HG03432 (cell line): ENCODE data around the gene ADCY2.
A peak's percentile ranks its signal among the peaks of the same experiment; 100 is the strongest.

ENCODE experiments used
- ATAC-seq: cut with Tn5 transposase; IDR thresholded peaks from one replicate; pipeline ENCODE4 v1.9.1; 2021; ENCODE audit warnings: mild to moderate bottlenecking, moderate library complexity; ENCODE audit not compliant: unreplicated experiment

The ADCY2 gene

DNA sequence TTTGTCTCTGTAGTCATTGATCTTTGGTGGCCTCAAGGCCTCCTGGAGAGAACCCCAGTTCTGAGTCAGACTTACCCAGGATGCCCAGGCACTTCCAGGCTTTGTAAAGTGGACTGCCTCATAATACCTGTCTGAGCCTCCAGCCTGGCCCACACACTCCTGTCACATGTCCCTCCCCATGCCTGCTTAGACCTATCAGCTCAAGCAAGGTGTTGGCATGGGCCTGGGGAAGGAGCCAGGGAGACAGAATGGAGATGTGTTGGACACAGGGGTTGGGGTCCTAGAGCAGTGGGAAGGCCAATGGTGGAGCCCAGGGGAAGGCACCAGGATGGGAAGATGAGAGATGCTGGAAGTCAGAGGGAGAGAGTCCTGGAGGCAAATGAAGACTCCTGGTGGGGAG is 318.8 kb downstream of the ADCY2 start:
- no peak for ATAC-seq

DNA sequence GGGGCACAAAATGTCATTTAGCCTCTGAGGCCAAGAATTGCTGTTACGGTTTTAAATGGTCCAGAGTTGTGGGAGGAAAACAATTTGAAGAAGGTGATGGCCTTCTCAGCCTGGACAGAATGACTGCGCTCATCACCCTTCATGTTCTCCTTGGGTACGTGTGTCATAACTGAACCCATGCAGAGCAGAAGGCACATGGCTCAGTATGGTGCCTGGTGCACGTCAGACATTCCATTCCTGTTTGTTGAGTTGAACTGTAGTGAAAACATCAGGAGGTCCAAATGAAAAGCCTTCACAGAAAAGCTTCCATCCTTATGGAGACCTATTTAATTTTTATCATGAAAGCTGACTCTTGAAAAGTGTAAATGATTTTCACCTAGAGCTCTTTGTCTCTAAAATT is 321.8 kb downstream of the ADCY2 start:
- no peak for ATAC-seq

DNA sequence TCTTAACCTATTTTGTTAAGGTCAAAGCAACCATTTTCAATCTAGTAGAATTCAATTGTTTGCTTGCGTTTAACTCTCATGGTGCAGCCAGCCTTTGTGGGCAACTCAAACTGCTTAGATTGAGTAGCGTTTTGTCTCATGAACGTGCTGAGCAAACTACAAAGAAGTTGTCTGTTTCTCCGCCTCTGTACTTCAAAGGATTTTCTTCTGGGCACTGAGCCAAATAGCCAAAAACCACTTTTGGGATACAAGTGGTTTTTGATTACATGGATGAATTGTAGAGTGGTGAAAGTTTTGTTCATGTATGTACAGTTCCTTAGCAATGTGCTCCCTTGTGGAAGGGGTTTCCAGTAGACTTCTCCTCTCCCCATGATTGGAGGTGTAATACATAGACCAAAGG is 332.1 kb downstream of the ADCY2 start:
- no peak for ATAC-seq

DNA sequence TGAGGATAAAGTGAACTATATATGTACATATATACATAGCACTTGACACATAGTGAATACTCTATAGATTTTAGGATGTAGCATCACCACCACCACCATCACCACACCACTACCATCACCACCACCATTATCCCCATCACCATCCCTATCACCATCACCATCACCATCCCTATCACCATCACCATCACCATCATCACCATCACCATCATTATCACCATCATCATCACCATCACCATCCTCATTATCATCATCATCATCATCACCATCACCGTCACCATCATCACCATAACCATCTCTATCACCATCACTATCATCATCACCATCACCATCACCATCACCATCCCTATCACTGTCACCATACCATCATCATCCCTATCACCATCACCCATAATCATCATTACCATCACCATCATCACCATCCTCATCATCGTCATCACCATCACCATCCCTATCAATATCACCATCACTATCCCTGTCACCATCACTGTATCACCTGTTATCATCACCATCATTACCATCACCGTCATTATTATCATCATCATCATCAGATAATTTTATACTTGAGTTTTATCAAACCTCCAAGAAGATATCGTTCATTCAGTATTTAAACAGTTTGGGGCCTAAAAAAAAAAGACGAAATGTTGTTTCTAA is 345.6 kb downstream of the ADCY2 start:
- ATAC-seq: no peak

DNA sequence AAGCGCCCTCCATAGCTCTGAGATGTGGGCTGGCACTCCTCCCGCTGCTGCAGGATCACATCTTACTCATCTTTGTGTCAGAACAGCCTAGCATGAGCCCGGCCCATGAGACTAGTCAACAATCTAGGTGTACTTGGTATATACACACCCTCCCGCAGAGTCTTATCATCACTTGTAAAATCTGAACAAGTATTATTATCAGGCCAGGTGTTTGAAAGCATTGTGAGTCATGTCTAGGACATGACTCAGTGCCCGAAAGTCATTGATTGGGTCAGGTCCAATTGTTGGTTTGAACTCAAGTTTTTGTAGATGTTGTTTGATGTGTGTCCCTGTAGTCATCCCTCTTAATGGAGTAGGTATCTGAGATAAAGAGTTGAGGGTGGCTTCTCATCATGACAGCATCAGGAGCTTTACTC is 346.3 kb downstream of the ADCY2 start:
- no peak for ATAC-seq

DNA sequence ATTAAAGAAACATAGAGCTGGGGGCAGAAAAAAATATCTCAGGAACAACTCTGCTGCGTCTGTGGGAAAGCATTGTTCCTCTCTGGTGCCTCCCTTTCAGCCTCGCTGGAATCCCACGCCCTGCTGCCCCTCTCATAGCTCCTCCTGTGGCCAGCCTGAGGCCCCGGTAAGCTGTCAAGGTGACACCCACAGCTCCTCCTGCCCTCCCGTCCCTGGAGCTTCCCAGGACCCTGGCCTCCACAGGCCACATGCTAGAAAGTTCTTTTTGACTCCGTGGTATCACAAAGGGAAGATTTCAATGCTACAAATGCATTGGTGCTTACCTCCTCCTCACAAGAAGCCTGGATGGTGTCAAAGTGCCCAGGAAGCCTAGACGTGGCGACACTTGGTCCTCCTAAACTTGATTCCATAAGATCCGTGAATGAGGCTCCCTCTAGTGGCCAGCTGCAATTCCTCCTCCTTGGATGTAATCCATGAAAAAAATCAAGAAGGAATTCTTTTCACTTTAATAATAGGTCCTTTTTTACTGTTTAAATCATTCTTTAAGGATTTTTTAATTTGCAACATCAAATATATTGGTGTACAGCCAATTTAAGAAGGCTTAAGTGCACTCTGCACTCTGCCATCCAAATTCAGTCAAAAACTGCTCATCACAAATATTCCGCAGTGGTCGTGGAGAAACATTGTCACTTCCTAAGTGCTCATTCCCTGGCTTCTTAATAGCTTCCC is 350.1 kb downstream of the ADCY2 start:
- ATAC-seq: peak; percentile 47

DNA sequence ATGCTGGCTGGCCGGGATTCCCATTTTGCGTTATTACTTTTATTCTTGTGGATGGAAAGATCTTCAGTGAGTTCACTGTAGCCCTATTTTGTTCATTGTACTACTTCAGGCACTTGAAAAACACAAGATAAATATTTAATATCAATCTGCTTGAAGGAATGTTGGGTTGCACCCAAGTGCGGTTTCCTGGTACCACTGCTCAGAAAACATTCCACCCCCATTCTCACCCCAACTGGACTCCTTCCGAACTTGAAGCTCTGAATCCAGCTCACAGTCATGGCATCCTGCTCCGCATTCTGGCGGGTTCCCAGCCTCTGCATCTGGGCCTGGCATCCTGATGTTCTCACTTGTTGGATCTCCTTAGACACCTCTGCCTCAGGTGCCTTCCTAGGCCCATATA is 351.8 kb downstream of the ADCY2 start:
- no peak for ATAC-seq

DNA sequence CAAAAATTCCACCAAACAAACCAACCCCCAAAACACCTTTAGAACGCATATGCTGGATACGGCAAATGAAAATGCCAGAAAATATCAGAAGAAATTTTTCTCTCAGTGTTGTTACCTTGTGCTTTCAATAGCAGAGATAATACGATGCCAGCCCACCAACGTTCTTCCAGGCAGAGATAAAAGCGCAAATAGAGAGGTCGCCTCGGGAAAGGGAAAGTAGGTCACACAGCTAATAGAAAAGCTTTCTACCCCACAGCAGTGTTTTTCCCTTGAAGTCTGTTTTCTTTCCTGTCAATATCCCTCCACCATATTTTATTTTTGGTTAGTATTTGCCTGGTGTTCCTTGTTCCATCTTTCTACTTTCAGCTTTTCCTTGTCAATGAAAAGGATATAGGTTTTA is 353.7 kb downstream of the ADCY2 start:
- no peak for ATAC-seq

DNA sequence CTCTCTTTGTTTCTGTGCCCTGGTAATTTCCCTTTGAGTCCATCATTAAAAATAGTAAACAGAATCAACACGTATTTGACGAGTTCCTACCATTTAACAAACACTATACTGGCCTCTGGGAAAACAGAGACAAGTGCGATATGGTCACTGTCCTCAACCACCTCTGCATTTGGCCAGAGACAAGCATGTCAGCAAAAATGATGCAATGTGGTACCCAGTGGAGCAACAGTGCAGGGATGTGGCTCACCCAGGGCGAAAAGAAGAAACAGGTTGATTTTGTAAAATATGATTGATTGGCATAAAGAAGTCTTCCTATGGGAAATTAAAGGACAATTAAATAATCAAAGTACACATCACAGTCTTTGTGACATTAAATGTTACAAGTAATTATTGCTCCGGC is 355.9 kb downstream of the ADCY2 start:
- no peak for ATAC-seq

DNA sequence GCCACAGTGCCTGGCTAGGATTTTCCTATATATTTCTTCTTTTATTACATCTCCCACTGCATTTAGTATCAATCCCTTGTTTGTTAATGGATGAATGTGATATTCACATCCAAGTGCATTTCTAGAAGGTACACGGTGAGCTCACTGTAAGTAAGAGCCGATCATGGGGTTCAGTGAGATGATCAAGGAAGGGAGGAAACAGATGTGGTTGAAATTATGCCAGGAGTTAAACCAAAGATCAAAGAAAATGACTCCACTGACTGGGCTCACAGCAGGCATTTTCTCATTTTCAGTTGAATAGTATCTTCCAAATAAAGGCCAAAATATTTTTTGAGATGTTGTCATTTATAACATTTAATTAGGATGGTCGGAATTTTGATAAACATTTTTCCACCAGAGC is 357.2 kb downstream of the ADCY2 start:
- no peak for ATAC-seq

DNA sequence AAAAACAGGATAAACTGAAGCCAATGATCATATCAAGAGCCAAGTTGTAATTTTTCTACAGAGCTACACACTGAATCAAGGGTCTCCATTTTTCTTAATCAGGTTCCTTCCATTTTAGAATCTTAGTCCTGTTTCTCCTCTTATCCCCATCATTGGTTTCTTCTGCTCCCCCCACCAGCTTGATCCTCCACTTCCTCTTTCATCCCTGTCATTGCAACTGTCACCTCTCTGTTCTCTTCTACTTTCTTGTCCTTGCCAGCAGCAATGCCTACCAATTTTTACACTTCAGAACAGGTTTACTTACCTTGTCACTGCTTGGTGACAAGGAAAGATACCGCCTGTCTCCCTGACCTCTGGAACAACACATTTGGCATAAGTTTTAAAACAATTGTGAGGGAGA is 357.7 kb downstream of the ADCY2 start:
- ATAC-seq: no peak

DNA sequence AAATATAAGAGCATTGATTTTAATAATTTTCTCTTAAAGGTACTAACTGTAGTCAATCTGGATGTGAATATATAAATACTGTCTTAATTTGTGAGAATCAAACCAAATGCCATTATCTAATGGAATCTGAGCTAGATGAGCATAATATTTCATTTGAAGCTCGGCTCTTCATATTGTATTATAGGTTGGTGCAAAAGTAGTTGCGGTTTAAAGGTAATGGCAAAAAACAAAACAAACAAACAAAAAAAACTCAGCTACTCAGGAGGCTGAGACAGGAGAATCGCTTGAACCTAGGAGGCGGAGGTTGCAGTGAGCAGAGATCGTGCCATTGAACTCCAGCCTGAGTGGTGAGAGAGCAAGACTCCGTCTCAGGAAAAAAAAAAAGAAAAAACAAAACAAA is 358.6 kb downstream of the ADCY2 start:
- no peak for ATAC-seq

DNA sequence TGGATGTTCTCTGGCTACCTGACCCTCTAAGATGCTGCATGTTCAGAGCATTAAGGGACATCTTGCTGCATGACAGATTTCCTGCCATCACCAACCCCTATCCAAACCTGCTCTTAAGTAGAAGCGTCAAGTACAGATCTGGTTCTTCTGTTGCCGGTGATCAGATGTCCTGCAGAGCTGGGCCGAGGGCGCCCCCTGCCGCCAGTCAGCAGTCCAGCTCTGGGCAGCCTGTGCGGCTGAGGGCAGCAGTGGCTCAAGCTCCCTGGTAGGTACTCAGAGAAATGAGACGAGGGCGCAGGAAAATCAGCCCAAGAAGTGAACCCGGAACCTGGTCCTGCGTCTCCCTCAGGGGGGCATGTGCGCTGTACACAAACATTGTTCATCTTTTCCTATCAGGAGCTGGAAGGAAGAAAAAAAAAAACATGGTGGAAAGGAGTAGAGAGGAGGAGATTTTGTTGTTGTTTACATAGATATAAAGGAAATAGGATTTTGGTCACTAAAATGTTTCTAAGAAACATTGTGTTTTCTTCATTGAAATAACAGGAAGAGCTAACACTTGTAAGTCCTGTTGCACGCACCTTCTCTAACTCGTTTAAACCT is 359.2 kb downstream of the ADCY2 start:
- peak; percentile 88 for ATAC-seq

DNA sequence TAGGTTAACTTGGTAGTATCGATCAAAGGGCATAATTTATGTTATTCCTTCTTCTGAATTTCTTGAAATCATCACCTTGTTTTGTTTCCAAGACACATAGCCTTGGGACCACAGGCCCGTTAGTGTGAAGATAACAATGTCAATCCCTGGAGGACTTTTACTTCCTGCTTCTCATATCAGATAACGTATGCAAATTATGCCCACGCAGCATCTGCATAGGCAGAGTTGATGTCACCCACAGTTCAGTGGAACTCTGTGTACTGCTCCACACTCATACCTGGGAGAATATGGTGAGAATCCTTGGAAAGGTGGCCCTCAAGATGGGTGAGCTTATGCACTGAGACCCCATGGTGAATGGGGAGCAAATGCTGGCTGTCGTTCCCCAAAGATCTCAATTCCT is 360.0 kb downstream of the ADCY2 start:
- ATAC-seq: no peak

DNA sequence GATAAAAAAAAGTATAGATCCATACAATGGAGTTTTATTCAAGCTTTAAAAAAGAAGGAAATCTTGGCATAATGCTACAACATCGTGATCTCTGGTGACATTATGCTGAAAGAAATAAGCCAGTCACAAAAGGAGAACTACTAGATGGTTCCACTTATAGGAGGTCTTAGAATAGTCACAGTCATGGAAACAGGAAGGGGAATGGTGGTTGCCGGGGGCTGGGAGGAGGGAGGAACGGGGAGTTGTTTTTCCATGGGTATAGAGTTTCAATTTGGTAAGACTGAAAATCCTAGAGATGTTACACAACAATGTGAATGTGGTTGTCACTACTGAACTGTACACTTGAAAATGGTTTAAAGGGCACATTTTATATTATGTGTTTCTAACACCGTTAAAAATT is 360.5 kb downstream of the ADCY2 start:
- no peak for ATAC-seq

DNA sequence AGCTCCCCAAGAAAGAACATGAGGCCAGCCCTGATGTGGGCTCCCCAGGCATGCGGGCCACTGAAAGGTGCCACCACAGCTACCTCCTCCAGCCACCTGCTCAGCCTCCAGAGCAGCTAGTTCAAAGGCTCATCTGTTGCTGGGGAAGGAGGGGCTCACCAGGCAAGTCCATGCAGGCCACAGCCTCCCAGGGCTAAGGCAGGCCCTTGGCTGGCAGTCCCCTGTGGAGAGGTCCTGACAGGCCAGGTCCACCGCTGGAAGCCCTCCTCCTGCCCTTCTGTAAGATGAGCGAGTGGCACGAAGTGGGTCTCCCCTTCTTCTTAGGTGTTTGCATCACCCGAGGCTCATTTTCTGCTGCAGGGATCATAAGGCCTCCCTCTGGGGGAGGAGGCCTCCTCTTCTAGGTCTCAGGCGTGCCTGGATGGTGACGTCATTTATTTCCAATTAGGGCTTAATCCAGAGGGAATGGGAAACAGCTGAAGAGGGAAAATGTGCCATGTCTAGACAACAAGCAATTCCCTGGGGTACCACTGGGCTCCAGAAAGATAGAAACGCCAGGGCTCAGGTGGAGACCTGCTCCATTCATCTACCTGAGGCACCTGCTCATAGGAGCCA is 363.4 kb downstream of the ADCY2 start:
- ATAC-seq: no peak

DNA sequence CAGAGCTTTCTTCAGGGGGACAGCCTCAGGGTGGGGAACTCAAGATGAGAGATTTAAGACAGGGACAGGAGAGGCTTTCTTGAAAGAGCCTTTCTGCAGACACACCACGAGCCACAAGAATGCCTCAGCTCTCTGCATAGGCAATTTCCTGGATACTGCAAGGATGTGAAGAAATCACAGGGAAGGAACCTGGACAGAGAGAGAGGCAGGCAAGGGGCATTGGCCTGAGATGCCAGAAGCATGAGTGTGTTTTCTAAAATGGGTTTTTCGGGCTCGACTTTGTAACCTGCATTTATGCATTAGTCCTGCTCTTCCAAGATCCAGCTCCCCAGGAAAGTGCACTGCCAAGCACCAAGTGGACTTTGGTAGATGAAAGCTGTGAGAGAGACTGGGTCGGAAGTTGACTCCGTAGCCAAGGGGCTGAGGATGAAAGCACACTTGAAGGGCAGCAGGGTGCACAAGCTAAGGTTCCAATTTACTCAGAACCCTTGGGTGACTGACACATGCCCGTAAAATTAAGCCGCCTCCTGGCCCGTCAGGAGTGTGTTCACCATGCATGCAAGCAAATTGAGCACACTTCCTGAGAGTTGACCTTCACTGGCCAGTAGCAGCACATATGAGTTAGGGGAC is 364.1 kb downstream of the ADCY2 start:
- no peak for ATAC-seq

DNA sequence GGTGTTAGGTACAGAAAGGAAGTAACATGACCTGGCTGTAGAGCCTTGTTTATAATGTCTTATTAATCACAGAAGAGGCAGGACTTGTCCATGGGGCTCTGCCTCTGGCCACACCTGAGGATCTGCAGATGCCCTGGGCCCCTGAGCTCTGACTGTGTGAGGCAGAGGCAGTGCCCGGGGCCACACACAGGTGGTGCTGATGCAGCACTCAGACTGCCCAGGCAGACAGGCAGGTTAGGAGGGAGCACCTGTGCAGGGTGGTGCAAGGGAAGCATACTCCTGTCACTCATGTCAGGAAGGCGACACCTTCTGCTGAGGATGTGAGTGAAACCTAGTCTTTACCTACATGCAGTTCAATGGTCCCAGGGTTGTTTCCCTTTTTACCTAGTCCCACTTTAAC is 366.3 kb downstream of the ADCY2 start:
- ATAC-seq: no peak

DNA sequence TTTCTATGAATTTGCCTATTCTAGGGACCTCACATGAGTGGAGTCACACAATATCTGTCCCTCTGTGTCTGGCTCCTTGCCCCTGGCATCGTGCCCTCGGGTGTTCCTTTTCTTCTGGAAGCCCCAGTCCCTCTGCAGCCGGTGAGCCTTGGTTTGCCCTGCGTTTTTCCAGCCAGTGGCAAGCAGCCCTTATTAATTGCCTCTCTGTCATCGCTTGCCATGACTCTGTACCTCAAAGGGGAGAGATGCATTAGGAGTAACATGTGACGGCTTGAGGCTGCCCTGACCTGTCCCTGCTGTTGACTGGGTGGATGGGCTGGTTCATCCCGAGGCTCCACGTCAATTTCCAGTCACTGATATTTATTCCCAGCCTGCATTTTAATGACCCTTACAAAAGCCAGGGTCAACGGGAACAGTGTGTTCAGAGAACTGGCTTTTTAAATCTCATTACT is 367.7 kb downstream of the ADCY2 start:
- ATAC-seq: no peak

DNA sequence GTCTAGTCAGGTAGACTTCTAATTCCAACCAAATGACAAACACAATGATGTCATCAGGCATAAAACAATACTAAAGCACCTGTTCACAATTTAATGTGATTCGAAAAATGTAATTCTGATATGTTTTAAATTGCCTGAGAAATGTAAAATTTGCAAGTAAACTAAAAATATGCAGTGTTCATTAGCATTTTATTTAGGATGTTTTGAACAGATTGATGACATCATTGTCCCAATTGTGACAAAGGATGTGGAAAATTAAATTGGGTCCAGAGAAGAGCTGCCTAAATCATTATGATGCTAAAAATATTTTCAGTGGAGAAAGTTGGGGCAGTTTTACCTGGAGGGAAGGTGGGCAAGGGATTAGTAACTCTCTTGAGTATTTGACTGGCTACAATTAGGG is 368.5 kb downstream of the ADCY2 start:
- ATAC-seq: no peak

DNA sequence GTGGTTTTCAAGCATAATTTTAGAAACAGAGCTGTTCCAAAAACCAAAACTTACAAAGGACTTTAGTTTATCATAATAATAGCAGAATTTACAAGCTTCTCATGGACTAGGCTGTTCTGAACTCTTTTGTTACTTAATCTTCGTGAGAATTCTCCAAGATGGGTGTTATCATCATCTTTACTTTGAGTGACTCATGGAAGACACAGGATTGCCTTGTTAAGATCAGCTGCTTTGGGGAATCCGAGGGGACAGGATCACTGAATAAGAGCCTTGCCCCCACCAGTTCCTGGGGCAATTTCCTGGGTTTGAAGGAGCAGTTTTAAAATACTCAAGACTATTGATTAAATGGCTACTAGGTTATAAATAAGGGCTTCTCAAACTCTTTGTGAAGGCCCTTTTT is 374.5 kb downstream of the ADCY2 start:
- ATAC-seq: no peak
